ENCODE data around the gene LINC00237.

- TF ChIP-seq CTCF (IDR thresholded peaks at IDR 0.05; ENCODE audit: low read depth, low read length) = no peak
- TF ChIP-seq EZH2phosphoT487 (IDR thresholded peaks at IDR 0.05; ENCODE audit: low read depth) = no peak
These were observed 16.8 kb downstream of the LINC00237 start for GRCh38 chr20:21089391-21089790.

Measured in OCI-LY3 (cell line).